ENCODE results near the gene CNOT2. TPM values are rescaled to one million over a fixed set of nuclear protein-coding genes. Genes with fewer than 3 reads are reported as not detected.

The CNOT2 gene
- total and polyA plus RNA-seq, 2 experiments from 2014 or later: 110 to 152 TPM

- Mint-ChIP-seq H3K36me3 (ENCODE audit: low read depth) (peaks cover under 1% of the 10 kb centered on the region; the same call in 1 of the 3 replicates), H3K27me3 (ENCODE audit: insufficient read depth, low read depth, poor library complexity) (peaks cover 8% of the 10 kb centered on the region), H3K4me3 (peak overlapping the region; percentile 5; the same call in 1 of the 3 replicates), H3K27ac (peak overlapping the region; percentile 5), H3K4me1 (peaks cover 56% of the 10 kb centered on the region), H3K9me3 (no peaks in the 10 kb centered on the region)
- no peak for ATAC-seq
- H3K36me3 ChIP-seq (ENCODE audit: insufficient read depth): no peaks in the 10 kb centered on the region
- no peak overlapping the region for H3K27ac ChIP-seq (ENCODE audit: low read depth)
- peaks cover 91% of the 10 kb centered on the region for H3K79me2 ChIP-seq (replicated peaks; ENCODE audit: insufficient read depth)
- H4K20me1 ChIP-seq (replicated peaks; ENCODE audit: insufficient read depth): peaks cover 24% of the 10 kb centered on the region; the same call in 1 of the 2 replicates
- TF ChIP-seq ZNF462 (CRISPR knock-in tag; IDR thresholded peaks at IDR 0.05) (no peak), REST (IDR thresholded peaks at IDR 0.05; ENCODE audit: unreplicated experiment) (no peak), POLR2AphosphoS5 (IDR thresholded peaks at IDR 0.05; ENCODE audit: low read depth) (no peak), CTCF (conservative IDR thresholded peaks at IDR 0.05; ENCODE audit: low read depth in 2 of 2) (no peak), CREB1 (CRISPR knock-in tag; IDR thresholded peaks at IDR 0.05; ENCODE audit: low read depth) (no peak), ZNF114 (CRISPR knock-in tag; IDR thresholded peaks at IDR 0.05) (no peak), NANOG (IDR thresholded peaks at IDR 0.05; ENCODE audit: borderline replicate concordance) (no peak), EZH2 (IDR thresholded peaks at IDR 0.05; ENCODE audit: low read depth, unreplicated experiment) (no peak), ZNF331 (CRISPR knock-in tag; IDR thresholded peaks at IDR 0.05; ENCODE audit: low read depth) (no peak), JUNB (IDR thresholded peaks at IDR 0.05; ENCODE audit: unreplicated experiment) (no peak), STAT1 (IDR thresholded peaks at IDR 0.05; ENCODE audit: unreplicated experiment) (no peak), ETS1 (IDR thresholded peaks at IDR 0.05) (no peak), EZH2phosphoT487 (IDR thresholded peaks at IDR 0.05; ENCODE audit: unreplicated experiment) (no peak)
- H2AFZ ChIP-seq: no peak overlapping the region
- H3F3A ChIP-seq (replicated peaks; ENCODE audit: low read depth): no peaks in the 10 kb centered on the region
- H3K4me1 ChIP-seq (ENCODE audit: insufficient read depth): peaks cover 68% of the 10 kb centered on the region
- no peaks in the 10 kb centered on the region for H3K9me2 ChIP-seq (ENCODE audit: insufficient read depth)
- H3K4me3 ChIP-seq: no peak overlapping the region
- H3K4me2 ChIP-seq: no peak overlapping the region
- DNase-seq (ENCODE audit: low spot score): no peak
- H3K27me3 ChIP-seq (ENCODE audit: insufficient read depth): no peaks in the 10 kb centered on the region
Observed at GRCh38 chr12:70247653-70248199, 4.5 kb downstream of the CNOT2 start.
